Rectal smooth muscle tissue (tissue), 1 donor: ENCODE results near the gene CBX7.
A peak's percentile ranks its signal among the peaks of the same experiment; 100 is the strongest.

ENCODE experiments used
- H3K27ac ChIP-seq: one replicate; pipeline ENCODE4 v1.7.0; 2013; ENCODE audit warnings: low read depth, low read length, inconsistent platforms
- H3K27me3 ChIP-seq: one replicate; pipeline ENCODE4 v1.7.0; 2013; ENCODE audit warnings: low read length; ENCODE audit not compliant: control insufficient read depth, insufficient read depth
- H3K36me3 ChIP-seq: one replicate; pipeline ENCODE4 v1.7.0; 2013; ENCODE audit warnings: low read length; ENCODE audit not compliant: control insufficient read depth, insufficient read depth
- H3K4me1 ChIP-seq: one replicate; pipeline ENCODE4 v1.7.0; 2013; ENCODE audit warnings: low read length; ENCODE audit not compliant: control insufficient read depth, insufficient read depth
- H3K4me3 ChIP-seq: one replicate; pipeline ENCODE4 v1.7.0; 2013; ENCODE audit warnings: low read length
- H3K9ac ChIP-seq: one replicate; pipeline ENCODE4 v1.7.0; 2013; ENCODE audit warnings: low read length

The CBX7 gene

DNA sequence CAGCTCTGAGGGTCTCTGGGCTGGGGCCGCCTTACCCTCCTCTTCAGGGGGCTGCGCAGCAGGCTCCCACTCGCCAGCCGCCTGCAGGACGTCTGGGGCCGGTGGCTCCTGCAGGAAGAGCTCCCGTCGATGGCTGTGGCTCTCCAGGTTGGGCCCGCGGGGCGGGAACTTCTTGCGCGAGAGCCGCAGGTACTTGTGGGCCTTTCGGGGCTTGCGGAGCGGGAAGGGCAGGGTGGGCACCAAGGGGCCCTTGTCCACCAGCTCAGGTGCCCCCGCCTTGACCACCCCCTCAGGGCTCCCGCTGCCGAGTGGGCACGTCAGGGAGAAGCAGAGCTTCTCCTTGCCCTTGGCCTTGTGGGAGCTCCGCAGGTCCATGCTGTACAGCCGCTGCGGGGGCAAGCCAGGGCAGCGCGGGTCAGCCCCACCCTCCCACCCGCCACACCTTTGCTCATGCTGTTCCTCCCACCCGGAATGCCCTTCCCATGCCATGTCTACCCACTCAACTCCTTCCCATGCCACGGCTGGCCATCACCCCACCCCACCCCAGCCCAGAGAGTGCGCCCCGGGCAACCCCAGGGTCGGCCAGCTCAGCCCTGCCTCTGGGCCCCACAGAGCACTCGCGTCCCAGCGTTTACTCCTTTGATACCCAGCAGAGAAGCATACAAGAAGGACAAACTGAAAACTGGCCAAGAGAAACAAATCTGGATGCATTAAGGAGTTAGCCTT, 18.0 kb downstream of the CBX7 start:
- Histone ChIP-seq H3K27me3 (no peaks in the 10 kb centered on the region), H3K27ac (no peak overlapping the region), H3K4me1 (peaks cover 15% of the 10 kb centered on the region), H3K9ac (no peak overlapping the region), H3K4me3 (no peak overlapping the region), H3K36me3 (peaks cover 12% of the 10 kb centered on the region)

DNA sequence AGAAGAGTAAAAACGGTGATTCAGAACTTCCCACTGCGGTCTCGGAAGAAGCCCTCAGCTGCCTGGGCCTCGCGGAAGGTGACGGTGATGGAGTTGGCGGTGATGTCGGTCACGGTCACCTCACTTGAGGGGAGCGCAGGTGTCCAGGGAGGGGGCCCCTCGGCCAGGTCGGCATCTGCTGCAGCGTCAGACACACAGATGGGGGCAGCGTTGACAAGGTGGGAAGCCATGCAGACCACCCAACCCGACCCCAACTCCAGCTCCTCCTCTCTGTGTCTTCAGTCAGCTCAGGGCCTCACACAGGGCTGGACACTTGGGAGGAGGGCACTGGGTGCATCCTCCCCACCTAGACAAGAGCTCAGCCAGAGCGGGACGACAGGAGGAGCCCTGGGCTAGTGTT, 18.6 kb downstream of the CBX7 start:
- Histone ChIP-seq H3K4me1 (peaks cover 15% of the 10 kb centered on the region), H3K36me3 (peaks cover 12% of the 10 kb centered on the region), H3K27ac (no peak overlapping the region), H3K9ac (no peak overlapping the region), H3K4me3 (no peak overlapping the region), H3K27me3 (no peaks in the 10 kb centered on the region)

DNA sequence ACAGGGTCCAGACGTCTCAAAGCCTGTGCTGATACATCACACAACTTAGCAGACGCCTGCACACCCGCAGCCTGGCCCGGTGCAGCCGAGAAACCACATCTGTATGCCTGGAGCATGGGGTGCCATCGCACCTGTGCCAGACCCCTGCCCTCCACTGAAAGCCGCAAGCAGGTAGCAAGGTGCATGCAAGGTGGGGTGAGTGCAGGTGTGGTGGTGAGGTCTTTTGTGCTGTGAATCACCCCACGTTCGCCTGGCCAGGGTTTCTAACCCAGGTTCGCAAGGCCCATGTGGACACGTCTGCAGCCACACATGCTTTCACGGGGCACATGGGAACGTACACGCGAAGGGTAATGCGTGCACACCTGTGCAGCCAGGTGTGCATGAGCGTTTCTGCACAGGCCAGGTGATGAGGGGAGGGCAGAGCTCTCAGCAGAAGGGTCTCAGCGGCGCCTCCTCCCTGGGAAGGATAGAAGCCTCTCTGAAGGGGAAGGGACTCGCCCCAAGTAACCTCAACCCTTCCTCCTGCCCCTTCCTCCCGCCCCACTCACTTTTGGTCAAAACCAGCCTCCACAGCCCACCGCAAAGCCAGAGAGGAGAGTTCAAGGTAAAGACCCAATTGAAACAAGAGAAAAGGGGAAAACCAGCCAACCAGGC, 19.5 kb downstream of the CBX7 start:
- no peak overlapping the region for H3K9ac ChIP-seq
- H3K27me3 ChIP-seq, result no peaks in the 10 kb centered on the region
- no peak overlapping the region for H3K4me3 ChIP-seq
- H3K4me1 ChIP-seq, result peaks cover 15% of the 10 kb centered on the region
- no peak overlapping the region for H3K27ac ChIP-seq
- H3K36me3 ChIP-seq, result peaks cover 12% of the 10 kb centered on the region

DNA sequence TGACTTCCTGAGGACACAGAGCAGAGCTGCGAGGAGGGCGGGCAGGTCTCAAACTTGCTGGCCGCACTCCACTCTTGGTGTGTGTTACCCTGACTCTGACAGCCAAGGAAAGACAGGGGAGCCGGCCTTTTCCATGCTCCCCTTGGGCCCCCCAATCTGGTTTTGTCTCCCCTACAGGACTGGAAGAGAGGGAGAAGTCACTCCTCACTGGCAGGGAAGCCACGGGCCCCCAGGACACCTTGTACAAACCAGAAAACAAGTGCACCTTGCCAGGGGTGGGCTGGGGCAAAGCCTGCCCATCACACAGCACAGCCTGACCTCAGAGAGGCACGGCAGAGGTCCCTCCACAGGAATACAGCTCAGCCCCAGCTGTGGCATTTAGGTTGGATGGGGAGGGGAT, 20.2 kb downstream of the CBX7 start:
- Histone ChIP-seq H3K36me3 (peaks cover 12% of the 10 kb centered on the region), H3K27me3 (no peaks in the 10 kb centered on the region), H3K4me3 (no peak overlapping the region), H3K9ac (no peak overlapping the region), H3K27ac (no peak overlapping the region), H3K4me1 (peaks cover 15% of the 10 kb centered on the region)

DNA sequence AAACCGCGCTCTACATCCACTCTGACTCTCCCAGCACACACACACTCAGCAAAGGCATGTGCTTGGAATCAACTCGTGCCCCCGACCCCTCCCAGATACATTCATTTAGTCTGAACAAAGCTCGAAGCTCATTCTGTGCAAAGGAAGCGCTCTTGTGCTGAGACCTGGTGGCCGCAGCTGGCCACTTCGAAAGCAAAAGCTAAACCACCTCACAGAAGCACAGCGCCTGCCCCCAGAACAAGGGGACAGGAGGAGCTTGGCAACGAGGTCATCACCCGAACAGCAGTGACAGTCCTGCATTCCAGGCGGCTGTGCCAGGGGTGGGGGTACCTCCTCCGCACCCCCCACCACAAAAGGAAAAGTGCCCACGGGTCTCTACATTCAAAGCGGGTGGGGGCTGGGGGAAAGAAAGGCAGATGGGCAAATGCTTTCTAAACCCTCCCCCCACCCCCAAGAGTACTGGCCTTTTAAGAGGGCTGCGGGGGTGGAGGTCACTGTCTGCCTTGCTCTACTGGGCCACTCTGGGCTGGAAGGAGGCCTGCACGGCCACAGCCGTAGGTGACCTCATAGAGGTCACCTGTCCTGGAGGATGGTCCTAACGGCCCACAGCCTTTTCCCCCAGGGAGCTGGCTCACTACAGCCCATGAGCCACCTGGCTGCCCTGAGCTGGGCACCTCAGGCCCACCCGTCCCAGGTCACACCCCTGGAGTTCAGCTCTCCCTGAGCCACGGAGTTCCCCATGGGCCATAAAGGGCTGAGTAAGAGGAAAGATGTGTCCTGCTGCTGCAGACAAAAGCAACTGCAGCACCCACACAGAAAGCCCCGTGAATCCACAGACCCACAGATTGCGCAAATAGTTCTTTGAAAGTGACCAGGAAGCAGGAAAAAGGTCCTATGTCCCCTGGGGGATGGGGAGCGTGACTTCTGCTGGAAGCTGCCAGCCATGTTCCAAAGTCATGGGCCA, 21.3 kb downstream of the CBX7 start:
- H3K9ac ChIP-seq, result no peak overlapping the region
- peak overlapping the region; percentile 63 for H3K27ac ChIP-seq
- peak overlapping the region; percentile 2 for H3K4me3 ChIP-seq
- no peaks in the 10 kb centered on the region for H3K27me3 ChIP-seq
- H3K36me3 ChIP-seq, result peaks cover 12% of the 10 kb centered on the region
- H3K4me1 ChIP-seq, result peaks cover 15% of the 10 kb centered on the region

DNA sequence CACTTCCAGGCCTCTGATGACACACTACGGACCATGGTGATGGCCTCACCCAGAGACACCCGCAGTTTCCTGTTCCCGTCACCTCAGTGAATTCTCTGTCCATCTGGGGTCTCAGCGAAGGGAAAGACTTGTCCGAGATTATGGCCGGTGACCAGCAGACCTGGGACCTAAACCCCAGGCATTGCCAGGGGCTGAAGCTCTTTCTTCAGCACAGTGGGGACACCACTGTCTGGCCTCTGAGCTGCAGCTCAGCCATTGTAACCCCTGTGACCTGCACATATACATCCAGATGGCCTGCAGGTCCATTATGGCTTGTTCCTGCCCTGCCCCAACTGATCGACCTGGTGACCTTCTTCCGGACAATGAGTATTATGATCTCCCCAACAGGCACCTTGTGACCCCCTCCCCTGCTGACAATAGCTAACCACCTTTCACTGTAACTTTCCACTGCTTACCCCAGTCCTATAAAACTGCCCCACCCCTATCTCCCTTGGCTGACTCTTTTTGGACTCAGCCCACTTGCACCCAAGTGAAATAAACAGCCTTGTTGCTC, 22.3 kb downstream of the CBX7 start:
- H3K4me3 ChIP-seq, result no peak overlapping the region
- H3K4me1 ChIP-seq, result peaks cover 14% of the 10 kb centered on the region
- H3K27ac ChIP-seq, result peak overlapping the region; percentile 46
- peaks cover 12% of the 10 kb centered on the region for H3K36me3 ChIP-seq
- no peaks in the 10 kb centered on the region for H3K27me3 ChIP-seq
- H3K9ac ChIP-seq, result no peak overlapping the region

DNA sequence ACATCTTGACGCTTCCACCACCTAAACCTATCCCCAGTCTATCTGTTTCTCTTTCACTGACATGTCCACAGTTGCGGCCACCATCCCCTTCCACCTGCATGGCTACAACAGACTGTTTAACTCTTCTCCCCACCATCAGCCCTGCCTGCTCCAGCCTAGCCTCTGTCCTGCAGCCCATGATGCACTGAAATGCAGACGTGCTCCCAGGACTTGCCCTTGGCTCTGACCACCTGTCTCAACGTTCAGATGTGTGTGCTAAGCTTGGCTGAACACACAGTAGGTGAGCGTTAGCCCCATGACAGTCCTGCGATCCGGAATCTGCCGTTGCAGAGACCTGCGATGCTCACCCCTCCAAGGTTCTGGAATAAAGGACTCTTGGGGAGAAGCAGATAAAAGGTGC, 22.7 kb downstream of the CBX7 start:
- peaks cover 9% of the 10 kb centered on the region for H3K4me1 ChIP-seq
- no peak overlapping the region for H3K4me3 ChIP-seq
- no peak overlapping the region for H3K27ac ChIP-seq
- H3K9ac ChIP-seq, result no peak overlapping the region
- H3K36me3 ChIP-seq, result peaks cover 12% of the 10 kb centered on the region
- no peaks in the 10 kb centered on the region for H3K27me3 ChIP-seq

DNA sequence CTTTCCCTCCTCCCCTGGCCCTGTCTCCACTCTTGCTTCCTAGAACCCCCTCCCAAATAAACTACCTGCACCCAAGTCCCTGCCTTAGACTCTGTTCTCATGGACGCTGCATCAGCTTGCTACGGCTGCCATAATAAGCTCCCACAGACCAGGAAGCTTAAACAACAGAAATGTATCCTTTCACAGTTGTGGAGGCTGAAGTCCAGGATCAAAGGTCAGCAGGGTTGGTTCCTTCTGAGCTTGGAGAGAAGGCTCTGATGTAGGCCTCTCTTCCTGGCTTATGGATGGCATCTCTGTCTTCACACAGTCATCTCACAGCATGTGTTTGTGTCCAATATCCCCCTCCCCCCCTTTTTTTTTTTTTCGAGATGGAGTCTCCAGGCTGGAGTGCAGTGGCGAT, 23.4 kb downstream of the CBX7 start:
- no peaks in the 10 kb centered on the region for H3K27me3 ChIP-seq
- no peak overlapping the region for H3K27ac ChIP-seq
- H3K9ac ChIP-seq, result no peak overlapping the region
- H3K4me1 ChIP-seq, result peaks cover 9% of the 10 kb centered on the region
- no peak overlapping the region for H3K4me3 ChIP-seq
- peaks cover 12% of the 10 kb centered on the region for H3K36me3 ChIP-seq

DNA sequence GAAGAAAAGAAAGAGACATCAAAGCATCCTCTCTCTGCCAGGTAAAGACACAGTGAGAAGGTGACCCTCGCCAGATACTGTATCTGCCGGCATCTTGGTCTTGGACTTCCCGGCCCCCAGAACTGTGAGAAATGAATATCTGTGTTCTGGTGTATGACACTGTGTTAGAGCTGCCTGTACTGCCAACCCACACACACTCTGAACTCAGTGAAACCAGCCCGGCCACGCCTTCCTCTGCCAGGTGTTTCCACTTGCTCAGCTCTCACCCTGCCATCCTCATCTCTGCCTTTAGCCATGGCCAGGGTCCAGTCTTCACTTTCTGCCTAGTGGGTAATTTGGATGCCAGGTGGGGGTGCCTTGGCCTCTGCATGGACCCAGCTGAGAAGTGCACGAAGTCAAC, 24.0 kb downstream of the CBX7 start:
- H3K9ac ChIP-seq, result no peak overlapping the region
- H3K4me1 ChIP-seq, result peaks cover 9% of the 10 kb centered on the region

DNA sequence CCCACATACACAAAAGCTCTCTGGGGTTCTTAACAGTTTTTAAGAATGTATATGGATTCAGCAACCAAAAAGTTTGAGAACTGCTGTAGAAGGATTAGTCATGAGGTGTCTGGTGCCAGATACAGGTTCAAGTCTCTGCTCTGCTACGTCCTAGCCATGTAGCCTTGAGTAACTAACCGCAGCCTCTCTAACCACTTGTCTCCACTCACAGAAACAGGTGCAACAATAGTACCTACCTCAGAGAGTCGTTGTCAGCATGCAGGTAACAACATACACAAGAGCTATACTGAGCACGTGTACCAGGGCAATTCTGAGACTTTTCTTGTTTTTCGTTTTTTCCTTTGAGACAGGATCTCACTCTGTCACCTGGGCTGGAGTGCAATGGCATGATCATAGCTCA, 26.9 kb downstream of the CBX7 start:
- H3K36me3 ChIP-seq, result peaks cover 5% of the 10 kb centered on the region
- H3K27ac ChIP-seq, result no peak overlapping the region
- no peak overlapping the region for H3K4me3 ChIP-seq
- no peak overlapping the region for H3K9ac ChIP-seq
- H3K27me3 ChIP-seq, result no peaks in the 10 kb centered on the region
- peaks cover 2% of the 10 kb centered on the region for H3K4me1 ChIP-seq

More for the DNA sequence above, 24.0 kb downstream of the CBX7 start:
- H3K27me3 ChIP-seq, result no peaks in the 10 kb centered on the region
- no peak overlapping the region for H3K27ac ChIP-seq
- H3K36me3 ChIP-seq, result peaks cover 12% of the 10 kb centered on the region
- H3K4me3 ChIP-seq, result no peak overlapping the region

DNA sequence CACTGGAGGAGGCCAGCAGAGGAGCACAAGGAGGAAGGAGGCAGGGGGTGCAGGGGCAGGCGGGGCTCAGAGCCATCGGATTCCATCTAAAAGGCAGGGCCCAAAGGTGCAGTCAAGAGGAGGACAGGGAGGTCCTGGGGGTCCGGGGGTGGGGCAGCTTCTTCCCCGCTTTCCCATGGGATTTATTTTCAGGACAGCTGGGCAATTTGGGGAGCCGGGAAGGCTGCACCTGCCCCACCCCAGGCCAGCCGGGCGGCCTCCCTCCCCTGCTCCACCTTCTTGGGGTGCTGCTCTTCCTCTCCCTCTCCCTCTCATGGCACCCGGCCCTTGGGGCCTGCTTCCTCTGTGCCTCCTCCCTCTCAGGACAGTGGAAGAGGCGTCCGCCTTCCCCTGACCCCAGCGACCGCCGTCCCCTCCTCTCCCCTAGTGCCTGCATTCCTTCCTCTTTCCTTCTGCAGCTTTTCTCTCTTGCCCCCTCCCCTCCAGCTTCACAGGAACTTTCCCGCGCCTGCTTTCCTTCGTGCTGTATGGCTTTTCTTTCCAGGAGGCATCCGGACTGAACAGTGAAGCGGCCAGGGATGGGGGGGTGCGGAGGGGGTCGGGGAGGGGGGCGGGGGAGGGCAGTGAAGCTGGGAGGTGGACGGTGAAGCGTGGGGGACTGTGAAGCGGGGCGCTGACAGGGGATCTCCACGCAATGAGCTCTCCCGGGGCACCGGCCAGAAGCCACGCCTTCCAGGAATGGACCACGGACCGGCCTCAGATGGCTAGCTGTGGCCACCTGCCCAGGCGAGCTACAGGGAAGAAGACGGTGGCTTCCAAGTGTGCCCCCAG, 28.5 kb downstream of the CBX7 start:
- H3K9ac ChIP-seq, result no peak overlapping the region
- no peaks in the 10 kb centered on the region for H3K36me3 ChIP-seq
- no peaks in the 10 kb centered on the region for H3K27me3 ChIP-seq
- H3K4me3 ChIP-seq, result no peak overlapping the region
- no peak overlapping the region for H3K27ac ChIP-seq
- no peaks in the 10 kb centered on the region for H3K4me1 ChIP-seq
